Measurements from ENCODE around the gene OVOL1.

Gene OVOL1

DNA sequence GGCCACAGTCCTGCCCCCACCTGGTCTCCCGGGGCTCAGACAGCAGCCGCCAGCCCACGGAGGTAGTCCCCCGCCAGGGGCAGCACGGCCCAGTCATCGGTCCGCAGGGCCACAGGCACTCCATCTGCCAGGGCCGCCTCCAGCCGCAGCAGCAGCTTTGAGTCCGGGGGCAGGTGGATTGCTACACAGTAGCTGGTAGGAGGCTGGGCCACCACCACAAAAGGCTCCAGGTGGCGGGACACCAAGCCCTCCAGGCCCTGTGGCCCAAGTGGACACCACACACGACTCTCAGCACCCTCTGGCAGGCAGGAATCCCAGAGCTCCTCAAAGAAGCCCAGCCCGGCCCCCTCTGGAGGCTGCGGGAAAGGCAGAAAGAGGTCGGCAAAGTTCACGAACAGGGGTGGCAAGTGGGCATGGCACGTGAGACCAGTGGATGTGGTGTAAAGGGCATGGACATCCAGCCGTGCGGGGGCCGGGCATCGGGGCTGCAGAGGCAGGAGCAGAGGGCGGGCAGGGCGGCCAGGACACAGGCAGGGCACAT, 9.0 kb upstream of the OVOL1 start:
- no peak for DNase-seq (ENCODE audit: low read depth)

DNA sequence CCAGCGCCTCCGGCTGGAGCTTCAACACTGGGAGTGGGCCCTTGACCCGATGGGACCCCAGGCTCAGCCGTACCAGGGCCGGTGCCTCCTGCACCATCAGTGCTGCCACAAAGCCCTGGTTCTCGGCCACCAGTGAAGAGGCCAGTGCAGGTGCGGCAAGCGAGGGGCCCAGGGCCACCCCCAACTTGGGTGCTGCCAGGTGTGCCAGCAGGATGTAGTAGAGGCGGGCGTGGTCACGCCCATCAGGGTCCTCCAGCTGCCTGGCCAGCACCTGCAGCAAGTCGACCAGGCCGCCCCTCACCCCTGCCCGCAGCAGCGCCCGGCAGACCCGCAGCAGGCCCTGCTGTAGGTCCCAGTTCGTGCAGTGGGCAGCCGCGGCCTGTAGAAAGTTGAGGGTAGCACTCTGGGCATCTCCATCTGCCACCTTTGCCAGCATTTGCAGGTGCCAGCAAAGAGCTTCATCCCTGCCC, 8.4 kb upstream of the OVOL1 start:
- no peak for DNase-seq (ENCODE audit: low read depth)

DNA sequence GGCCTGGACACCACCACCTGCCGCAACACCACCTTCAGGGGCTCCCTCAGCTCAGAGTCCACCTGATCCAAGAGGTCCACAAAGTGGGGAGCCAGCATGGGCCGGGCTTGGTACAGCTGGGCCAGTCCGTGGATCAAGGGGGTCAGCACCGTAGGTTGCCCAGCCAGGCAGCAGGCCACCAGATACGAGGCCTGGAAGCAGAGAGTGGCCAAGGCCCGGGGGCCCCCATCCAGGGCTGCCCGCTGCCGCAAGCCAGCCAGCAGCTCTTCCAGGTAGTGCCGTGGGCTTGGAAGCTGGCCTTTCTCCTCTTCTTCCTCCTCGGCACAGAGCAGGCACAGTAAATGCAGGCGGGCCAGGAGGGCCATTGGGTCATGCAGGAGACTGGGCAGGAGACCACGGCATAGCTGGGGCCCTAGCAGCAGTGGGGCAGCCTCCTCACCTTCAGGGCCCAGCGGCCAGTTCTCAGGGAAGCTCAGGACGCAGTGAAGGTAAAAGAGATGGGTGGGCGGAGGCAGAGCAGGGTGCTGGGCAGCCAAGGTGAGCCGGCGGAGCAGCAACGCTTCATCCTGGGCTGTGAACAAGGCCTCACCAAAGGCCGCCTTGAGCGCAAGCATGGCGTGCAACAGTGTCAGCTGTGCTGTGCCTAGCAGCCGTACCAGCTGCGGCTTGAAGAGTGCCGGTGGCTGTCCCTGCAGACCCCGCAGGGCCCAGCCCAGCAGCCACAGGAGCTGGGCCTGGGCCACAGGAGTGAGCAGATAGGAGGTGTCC, 7.8 kb upstream of the OVOL1 start:
- no peak for DNase-seq (ENCODE audit: low read depth)

DNA sequence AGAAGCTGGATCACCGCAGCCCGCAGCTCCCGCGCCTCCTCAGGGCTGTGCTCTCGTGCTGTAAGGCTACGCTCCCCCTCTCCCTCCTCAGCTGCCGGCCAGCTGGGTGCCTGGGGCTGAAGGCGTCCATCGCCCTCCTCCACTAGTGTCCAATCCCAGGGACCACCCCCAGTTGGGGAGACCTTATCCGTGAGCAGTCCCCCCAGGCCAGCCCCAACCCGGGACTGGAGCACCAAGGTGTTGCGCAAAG, 7.3 kb upstream of the OVOL1 start:
- no peak for DNase-seq (ENCODE audit: low read depth)

DNA sequence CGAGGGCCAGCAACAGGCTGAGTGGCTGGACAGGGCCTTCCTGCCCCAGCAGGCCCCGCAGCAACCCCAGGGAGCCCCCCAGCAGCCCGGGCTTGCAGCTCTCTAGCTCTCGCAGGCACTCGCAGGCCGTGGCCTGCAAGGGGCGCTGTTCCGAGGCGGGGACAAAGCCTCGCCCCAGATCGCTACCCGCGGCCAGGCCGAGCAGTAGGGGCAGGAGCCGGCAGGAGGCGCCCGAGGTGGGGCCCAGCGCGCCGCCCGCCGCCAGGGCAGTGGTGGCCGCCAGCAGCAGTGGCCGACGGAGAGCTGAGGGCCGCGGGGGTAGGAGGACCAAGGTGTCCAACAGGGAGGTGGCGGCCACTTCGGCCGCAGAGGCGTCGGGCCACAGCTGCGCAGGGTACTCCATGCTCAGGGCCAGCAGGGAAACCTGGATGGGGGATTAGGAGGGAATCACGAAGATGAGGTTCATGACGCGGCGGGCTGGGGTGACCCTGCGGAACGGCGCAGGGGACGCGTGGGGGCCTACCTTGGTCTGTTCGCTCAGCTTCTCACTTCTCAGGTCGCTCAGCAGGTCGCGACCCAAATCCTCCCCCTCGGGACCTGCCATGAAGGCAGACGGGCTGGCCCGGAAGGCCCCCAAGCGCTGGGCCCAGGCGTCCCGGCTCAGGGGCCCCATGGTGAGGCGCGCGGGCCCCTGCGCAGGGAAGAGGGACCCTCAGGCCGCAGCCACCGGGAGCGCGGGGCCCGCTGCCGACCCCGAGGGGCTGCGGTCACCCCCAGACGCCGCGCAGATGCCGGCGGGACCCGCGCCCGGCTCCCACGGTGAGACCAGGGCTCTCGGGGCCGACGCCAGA, 6.7 kb upstream of the OVOL1 start:
- DNase-seq (ENCODE audit: low read depth) = peak; percentile 88

DNA sequence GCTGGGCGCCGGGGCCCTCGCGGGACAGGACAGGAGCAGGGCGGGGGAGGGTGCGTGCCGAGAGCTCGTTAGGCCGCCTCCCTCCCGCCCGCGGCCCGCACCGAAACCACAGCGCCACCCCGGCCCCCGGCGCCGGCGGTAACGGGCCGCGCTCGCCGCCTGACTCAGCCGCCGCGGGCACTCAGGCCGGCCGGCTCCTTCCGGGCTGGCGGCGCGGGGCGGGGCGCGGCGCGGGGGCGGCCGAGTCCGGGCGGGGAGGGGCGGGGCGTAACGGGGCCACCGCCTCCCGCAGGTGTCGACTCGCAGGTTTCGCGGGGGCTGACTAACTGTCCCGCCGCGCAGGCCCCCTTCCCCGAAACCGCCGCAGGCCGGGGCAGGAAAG, 6.1 kb upstream of the OVOL1 start, which contains the start of gene AP5B1:
Gene AP5B1 (minus strand): TSS at position 207 of the 382 bp plus-strand sequence. CDS start 385 bp downstream, outside the sequence.
- peak; percentile 79 for DNase-seq (ENCODE audit: low read depth)

DNA sequence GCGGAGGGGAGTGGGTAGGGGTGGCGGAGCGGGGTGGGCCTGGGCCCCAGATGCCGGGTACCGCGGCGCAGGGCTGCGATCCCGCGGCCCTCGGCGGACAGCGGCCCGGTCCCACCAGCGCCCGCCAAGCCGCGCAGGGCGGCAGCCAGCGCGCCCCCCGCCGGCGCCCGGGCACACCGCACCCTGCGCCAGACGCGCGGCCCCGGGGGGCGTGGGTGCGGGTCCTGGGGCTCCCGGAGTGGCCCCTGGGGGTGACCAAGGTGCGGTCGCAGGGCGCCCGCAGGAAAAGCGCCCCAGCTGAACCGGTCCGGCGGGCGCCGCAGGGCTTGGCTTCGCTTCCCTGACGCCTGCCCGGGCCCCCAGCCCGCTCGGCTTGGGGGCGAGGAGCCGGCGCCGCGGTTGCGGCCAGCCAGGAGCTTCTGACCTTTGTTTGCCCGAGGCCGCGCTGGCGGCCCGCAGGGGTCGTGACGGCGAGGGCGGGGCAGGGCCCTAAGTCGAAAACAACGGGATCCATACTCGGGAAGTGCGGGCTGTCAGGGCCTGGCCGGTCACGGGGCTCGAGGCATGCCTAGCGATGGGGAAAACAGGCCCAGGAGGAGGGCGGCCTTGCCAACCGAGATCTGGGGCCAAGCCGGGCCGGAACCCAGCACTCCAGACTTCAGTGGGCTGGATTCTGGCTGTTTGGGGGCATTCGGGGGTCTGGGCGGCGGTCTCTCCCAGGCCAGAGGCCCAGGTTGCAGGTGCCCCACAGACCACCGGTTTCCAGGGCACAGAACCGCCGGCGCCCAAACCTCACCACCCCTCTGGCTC, 5.5 kb upstream of the OVOL1 start:
- no peak for DNase-seq (ENCODE audit: low read depth)

DNA sequence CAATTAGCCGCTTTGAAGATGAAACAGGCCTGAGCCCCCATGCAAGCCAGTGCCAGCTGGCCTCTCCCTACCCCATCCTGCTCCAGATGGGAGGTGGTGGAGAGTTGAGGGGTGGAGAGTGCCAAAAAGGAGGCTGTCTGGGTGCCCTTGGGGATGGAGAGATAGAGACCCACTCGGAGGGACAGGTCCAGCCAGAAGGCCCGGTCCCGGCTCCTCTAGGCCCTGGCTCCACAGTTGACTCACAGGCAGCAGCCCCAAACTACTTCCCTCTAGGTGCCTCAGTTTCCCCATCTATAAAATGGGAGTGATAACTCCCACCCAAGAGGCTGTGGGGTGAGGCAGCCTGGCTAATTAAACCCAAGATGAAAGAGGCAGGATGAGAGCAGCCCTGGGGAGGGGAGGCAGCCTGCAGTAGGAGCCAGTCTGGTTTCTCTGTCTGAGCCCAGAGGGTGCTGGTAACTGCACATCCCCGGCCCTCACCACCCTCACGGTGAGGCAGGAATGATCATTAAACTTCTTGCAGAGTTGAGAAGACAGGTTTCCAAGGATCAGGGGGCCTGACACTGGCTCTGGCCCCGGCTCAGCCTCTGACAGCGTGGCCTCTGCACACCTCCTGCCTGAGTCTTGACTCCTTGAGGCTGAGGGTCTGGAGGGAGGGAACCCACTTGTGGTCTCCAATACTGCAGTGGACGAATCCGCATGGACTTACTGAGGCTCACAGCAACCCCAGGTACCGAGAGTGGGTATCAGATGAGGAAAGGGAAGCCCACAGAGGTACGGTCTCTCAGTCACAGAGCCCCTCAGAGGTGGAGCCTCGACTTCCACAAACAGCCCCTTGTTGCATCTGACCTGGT, 4.7 kb upstream of the OVOL1 start:
- no peak for DNase-seq (ENCODE audit: low read depth)

DNA sequence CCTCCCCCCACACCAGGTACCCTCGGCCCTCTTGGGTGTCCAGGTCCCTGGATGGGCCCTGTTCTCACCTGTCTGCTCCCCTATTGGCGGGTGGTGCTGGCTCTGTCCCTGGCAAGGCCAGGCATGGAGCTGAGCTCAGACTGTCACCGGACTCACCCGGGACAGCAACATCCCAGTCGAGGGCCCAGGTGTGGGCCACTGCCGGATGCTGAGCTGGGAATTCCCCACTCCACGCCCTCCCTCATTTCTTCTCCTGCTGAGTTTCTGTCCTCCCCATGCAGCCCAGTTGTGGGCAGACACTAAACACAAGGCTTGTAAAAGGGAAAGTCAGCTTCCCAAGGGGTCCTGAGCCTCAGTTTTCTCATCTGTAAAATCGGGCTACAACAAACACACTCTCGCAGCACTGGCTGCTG, 4.0 kb upstream of the OVOL1 start:
- no peak for DNase-seq (ENCODE audit: low read depth)

DNA sequence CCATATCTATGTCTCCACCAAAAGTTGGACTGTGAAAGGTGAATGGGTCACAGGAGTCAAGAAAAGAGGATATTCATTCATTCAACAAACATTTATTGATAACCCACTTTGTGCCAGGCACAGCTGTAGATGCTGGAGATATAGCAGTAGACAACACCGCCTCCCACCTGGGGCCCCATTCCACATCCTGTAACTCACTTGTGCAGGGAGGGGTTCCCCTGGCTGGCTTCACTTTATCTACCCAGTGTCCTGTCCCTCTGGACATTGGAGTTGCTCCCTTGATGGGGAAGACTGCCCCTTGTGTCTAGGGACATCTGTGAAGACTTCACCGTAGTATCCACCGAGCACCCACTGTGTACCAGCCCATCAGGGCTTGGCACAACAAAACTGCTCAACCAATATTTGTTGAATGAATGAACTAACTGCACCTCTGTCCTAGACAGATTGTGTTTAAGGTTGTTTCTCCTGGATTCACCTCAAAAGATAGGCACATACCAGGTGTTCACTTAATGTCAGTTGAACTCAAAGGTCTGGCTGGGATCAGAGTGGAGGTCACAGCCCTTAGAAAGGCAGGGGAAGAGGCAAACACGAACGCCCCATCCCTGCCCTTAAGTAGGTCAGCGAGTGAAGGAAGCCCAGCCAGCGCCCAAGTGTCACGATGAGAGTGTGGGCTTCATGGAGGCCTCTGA, 1.4 kb upstream of the OVOL1 start:
- DNase-seq (ENCODE audit: low read depth) = no peak

DNA sequence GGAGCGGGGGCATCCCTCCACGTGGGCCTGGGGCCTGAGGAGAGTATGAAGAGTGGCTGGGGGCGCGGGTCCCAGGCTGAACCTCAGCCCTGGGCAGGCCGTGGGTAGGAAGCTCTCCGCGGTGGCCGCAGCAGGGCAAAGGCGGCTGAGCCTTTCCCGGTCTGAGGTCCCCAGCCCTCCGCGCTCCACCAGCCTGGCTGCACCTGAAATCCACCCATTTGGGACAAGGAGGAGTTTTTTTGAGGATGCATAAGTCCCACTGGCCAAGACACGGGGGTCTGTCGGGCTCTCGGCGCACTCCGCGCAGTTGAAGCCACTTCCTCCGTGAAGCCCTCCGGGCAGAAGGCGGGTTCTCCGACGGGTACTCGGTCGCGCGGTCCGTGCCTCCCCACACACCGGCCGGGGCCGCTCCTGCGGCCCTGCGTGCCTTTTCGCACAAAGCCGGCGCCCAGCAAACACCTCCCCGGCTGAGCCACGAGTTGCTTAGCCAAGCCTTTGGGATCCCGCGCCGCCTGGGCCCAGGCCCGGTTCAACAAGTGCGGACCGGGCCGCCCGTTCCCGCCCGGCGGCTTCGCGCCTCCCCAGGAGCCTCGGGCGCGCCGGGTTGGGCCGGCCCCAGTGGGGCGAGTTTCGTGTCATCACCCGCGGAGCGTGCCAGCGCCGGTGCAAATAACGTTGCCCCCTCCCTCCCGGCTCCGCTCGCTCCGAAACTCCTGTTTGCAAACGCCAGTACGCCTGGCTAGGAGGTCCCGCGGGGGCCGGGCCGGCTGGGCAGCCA, 666 bp upstream of the OVOL1 start:
- no peak for DNase-seq (ENCODE audit: low read depth)

DNA sequence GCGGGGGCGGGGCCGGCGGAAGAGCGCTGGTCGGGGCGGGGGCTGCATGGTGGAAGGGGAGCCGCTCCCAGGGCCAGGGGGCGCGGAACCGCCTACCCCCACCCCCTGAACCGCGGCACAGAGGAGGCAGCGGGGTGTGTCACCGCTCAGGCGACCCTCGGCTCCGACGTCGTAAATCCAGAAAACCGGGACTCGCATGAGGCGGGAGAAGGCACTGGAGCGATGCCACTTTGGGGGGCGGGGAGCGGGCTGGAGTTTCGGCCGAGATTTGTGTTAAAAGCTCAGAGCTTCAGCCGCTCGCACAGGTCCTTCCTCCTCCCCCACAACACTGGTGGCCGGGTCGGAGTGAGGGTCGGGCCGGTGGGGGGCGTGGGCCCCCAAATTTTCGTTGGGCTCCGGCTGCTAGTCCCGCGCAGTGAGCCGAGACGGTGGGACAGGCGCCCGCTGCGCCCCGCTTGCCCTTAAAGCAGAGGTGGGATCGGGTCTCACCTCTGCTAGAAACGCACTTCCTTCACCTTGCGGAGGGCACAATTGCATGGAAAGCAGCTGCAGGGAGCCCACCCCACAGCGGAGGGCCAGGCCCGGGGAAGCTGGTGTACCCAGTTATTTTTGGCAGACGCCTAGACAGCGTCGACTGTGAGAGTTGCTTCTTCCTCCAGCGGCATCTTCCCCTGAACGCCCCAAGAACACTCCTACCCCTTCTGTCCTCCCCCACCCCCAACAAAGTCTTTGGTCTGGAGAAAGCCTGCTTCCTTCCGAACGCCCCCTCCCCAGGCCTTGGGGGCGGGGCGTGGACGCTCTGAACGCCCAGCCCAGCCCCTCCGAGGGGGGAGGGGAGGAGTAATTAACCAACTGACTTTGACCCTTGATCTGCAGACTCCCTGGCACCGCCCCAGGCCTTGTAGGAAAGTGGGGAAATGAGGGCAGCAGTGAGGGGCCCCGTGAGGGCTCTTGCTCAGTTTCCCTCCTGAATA, 1.1 kb downstream of the OVOL1 start:
- no peak for DNase-seq (ENCODE audit: low read depth)

DNA sequence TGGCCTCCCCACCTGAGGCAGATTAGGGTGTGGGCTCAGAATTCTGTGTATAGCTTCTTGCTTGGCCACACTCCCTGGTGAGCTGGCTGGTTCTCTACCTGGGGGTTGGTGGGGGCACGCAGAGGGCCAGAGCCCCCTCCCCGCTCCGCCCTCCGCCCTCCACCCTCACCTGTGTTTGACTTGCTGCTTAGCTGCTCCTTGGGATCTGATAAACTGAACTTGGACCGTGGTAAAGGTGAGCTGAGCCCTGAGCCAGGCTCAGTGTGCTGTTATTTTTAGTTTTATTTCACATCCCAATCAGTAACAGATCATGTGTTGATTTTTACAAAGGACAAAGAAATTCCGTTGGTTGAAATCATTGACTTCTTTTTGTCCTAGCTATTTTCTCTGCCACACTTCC, 2.0 kb downstream of the OVOL1 start:
- DNase-seq (ENCODE audit: low read depth) = no peak

DNA sequence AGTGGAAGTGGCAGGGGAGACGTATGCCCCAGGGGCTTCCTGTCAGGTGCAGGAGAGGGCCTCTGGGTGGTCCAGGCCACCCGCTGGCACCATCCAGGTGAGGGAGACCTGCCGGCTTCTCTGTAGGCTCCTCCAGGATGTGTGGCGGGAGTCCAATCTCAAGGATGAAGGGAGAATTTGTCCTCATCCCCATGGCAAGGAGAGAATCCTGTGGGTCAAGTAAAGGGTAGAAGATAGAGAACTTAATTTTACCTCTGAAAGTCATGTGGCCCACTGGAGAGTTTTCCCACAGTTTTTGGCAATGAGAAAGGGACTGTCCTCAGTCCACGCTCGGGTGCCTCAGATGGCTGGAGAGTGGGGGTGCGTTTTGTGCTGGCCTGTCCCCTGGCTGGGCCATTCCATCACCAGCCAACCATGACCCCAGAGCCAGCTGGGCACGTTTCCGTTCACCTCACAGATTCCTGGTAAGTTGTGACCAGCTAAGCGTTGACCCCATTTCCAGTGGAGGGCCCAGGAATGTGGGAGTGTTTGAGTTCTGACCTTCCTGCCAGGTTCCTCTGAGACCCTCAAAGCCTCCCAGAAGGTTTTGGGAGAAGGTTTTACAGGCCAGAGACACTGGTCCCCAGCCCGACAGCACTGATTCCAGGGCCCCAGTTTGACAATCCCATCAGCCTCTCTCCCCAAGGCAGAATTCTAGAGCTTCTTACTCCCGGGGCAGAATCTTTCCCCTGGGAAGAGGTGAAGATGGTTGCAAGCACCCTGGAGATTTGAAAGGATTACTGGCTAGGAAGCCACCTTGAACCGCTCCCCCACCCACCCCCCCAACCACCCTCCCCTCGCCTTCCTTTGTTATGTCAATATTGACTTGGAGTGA, 2.6 kb downstream of the OVOL1 start:
- DNase-seq (ENCODE audit: low read depth) = no peak

DNA sequence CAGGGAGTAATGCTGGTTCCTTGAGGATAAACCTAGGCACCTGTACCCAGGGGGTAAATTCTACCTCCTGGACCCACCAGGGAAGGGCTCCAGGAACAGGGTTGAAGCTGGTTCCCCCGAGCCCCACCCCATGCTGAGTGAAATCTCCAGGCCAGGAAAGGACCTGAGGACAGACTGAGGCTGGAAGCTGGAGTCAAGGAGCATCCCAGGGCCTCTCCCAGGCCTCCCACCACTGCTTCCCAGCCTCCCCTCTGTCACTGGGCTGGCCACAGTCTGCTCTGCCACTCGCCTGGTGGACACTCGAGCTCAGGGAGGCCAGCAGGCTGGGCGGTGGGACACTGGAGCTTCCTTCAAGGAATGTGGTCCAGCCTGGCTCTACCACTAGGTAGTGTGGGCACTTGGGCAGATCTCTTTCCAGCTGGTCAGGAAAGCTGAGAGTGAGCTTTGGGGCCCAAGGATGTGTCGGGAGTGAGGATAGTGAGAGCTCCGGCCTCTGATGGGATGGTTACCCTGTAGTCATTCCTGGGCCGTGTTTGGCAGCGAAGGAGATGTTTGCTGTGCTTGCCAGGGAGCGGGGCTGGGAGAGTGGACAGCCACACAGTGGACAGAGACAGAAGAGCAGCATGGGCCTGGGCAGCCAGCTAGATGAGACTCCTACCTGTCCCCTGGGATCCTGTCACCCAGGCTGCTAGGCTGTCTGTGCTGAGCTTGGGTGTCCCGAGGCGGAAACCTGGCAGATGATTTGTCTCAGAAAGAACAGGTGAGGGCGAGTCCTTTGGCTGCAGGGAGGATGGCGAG, 3.4 kb downstream of the OVOL1 start:
- DNase-seq (ENCODE audit: low read depth) = no peak

DNA sequence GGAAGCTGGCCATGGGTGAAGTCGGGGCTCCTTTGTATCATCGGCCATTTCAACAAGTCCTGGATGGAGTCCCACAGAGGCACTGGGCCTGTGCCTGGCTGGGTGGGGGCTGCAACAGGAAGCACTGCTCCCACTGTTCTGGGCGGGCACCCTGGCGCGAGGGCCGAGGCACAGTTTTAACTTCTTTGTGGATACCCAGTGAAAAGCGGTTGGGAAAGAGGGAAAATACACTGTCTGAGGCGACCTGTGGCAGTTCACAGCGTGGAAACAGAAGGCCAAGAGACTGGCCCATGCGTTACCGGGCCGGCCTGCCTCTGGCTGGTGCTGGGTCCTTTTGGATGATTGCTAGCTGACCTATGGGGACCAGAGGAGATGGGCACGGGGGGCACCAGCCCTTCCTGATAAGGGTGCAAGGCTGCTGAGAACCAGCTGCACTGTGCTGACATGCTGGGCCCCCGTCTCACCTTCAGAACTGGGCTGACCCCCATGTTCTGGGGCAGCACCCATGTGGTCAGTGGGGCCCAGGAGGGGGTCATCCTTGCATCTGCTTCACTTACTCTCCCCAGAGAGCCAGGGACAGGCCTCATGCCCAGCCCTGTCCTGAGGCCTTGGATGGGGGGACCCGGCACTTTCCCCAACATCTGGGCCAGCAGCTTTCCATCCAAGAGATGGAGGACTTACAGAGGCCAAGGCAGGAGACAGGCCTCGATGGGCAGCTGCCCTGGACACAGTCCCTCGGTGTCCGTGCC, 4.2 kb downstream of the OVOL1 start:
- no peak for DNase-seq (ENCODE audit: low read depth)

Measured in activated T-cell treated with anti-CD3 and anti-CD28 coated beads for 48 hours (primary cell).